ENCODE data around the gene RFX3.
"Not testable (repeated sequence)": the region's sequence is repeated elsewhere in the genome, so short reads cannot be mapped to it uniquely, and the experiment has no call there.

Gene RFX3

DNA sequence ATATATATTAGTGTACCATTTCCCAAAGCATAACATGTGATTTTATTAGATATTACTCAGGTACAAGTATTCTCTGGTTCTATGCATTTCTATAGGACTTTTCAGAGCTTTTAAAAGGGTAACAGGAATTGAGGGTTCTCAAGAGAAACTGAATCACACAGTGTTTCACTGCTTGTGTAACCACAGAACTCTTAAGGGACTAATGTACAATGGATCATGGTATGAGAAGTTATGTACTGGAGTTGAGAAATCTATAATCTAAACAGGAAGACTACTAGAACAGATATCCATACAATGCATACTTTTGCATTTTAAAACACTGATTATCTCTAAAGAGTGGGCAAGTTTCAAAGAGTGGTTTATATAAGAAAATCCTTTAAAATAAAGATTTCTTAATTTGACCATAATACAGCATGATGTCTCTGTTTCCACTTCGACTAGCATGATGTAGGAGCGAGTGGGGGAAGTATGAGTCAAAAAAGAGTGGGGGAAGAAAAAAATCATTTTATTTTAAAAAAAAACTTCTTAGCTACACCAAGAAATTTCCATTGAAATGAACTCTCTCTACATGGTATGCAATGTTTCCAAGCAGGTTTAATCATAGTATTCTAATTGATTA lies 183.5 kb downstream of the RFX3 start:
- DNase-seq: no peak

DNA sequence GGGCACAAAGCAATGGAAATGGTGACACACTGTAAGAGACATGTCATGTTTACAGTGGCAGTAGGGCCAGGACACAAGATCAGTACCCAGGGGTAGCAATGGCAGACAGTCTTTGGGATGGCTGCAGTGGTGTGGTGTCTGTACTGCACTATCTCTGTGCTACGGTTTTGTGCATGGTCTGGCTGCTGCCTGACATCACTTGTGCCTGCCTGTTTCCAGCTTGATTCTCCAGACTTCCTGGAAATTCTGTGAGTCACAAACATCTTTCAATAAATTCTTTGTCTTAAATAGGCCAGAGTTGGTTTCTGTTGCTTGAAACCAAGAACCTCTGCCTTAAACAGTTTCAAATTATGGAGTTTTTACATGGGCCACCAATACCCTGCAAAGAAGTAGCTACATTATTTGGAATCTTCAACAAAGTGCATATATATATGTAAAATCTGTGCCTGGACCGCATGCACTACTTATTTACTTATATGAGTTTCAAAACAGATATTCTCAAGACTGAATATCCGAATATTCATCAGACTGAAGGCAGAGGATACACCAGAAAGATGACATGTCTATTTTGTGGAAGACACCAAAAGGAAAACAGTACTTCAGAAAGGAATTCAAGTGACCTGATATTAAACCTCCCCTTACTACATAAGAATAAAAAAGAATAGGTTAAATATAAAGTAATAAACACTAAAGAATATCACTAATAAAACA lies 188.1 kb downstream of the RFX3 start:
- DNase-seq: no peak

GRCh38 chr9:3336951-3337350 lies 188.8 kb downstream of the RFX3 start:
- no peak for DNase-seq

DNA sequence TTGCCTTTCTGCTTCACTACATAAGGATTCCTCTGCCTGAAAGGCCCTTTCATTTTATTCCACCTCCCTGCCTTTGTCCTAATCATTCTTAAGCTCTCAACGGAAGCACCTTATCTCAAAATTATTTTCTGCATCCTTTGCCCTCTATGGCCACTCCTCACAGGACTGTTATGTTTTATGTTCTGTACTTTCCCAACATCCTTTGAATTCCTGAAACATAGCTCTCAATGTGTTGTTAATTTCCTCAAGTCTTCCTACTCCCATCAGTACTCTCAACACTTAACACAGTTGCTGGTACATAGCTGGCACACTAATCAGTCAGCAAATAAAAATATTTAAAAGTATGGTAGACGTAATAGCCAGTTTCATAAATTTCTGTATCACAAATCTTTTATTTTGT lies 193.0 kb downstream of the RFX3 start:
- no peak for DNase-seq

DNA sequence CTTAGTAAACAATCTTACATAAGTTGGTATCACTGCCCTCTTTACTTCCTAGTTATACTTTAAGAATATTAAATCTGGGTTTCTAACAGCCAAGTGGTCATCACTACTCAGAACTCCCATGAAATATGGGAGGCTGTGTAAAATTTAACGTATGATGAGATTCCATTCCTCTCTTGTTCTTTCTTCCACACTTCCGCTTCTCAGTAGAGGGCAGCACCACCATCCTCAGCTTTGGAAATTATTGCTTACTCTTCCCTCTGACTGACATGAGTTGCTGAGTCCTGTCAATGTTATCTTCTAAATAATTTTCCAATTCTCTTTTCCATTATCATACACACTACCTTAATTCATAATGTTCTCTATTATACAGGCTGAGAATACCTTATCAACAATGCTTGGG lies 194.0 kb downstream of the RFX3 start:
- peak; percentile 52 for DNase-seq

DNA sequence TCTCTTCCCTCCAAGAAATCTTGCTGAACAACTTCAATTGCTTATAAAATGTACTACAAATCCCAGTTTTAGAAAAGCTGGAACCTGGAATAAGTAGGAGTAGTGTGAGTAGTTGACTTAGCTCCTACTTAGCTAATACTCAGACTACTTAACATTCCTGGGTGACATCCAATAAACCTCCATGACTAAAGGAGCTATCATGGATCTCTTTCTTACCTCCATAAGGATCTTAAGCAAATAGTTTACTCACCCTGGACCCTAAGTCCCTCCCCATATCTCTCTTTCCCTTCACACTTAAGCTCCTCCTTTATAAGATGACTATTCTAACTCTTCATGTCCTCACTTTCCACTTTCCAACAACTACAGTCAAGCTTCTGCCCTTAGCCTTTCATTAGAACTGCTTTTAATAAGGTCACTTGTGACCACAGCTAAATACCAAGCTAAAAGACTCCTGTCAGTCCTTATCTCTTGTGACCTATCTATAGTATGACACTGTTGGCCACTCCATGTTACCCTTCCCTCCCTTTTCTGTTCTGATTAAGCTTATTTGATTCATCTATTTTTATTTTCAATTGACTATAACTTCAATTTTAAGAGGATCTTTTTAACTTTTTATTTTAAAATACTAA lies 194.9 kb downstream of the RFX3 start:
- no peak for DNase-seq

DNA sequence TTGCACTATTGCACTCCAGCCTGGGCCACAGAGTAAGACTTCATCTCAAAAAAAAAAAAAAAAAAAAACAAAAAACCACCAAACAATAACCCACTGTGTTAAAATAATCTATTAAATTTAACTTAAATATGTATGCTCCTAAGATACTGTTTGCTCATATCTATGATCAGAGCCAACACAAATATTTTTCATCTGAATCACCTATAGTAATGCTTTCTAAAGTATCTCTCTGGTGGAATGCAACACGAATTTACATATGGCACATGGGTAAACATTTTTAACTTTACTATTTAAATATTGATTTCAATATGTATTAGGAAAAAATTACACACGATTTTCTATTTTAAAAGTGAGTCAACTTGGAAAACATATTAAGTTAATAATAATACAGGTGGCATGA lies 196.4 kb downstream of the RFX3 start:
- no peak for DNase-seq

DNA sequence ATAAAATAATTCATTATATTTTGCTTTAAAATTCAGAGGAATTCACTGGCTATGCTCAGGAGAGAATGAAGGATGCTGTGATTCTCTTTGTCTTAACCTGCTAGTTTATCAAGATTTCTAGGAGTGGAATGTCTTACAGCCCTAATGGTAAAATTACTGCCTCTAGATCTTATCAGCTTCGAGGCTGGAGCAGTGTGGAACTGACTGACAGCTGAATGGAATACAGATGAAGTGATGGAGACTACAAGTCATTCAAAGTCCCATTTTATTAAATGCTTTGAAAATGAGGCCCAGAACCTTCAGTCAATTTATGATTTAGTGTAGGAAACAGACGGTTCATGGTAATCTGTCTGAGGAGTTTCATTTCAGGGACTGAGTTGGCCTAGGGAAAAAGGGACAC lies 202.1 kb downstream of the RFX3 start:
- no peak for DNase-seq

- no peak for DNase-seq
These were observed 204.6 kb downstream of the RFX3 start for GRCh38 chr9:3321186-3321585.

DNA sequence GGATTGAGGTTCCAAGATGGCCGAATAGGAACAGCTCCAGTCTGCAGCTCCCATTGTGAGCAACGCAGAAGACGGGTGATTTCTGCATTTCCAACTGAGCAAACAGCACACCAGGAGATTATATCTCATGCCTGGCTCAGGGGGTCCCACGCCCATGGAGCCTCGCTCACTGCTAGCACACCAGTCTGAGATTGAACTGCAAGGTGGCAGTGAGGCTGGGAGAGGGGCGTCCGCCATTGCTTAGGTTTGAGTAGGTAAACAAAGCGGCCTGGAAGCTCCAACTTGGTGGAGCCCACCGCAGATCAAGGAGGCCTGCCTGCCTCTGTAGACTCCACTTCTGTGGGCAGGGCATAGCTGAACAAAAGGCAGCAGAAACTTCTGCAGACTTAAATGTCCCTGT lies 213.2 kb downstream of the RFX3 start:
- DNase-seq: not testable (repeated sequence)

GRCh38 chr9:3308609-3309008 lies 217.2 kb downstream of the RFX3 start:
- DNase-seq: no peak

GRCh38 chr9:3304388-3304787 lies 221.4 kb downstream of the RFX3 start:
- DNase-seq: not testable (repeated sequence)

DNA sequence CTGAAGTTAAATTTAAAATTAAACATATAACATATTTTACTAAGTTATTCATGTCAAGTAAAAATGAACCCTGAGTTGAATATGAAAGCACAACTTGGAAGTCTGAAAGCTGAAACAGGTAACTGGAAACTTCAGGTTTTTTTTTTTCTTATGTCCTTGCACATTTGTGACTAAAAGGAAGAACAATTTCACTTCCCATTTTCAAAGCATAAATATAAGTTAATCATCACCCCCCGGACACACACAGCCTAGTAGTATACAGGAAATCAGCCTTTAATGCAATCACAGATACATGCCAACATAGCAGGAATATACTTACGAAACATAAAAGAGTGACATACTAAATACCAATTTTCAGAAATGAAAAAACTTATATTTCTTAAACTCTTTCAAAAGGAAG lies 225.9 kb downstream of the RFX3 start:
- no peak for DNase-seq

DNA sequence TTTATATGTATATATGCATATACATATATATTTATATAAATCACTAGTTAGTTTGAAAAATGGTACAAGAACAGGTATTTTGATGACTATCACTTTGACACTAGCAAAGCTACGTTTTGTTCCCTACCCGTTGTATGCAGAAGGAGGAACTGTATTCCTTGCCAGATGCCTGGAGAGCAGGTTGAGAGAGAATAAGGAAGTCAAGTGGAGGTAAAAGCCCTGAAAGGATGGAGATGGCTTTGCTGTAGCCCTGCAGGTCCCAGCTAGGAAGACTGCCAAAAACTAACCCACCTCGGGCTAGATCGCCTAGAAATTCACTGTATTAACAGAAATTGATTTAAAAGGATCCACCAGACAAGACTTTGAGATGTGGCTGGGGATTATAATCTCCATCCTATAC lies 229.3 kb downstream of the RFX3 start:
- no peak for DNase-seq

DNA sequence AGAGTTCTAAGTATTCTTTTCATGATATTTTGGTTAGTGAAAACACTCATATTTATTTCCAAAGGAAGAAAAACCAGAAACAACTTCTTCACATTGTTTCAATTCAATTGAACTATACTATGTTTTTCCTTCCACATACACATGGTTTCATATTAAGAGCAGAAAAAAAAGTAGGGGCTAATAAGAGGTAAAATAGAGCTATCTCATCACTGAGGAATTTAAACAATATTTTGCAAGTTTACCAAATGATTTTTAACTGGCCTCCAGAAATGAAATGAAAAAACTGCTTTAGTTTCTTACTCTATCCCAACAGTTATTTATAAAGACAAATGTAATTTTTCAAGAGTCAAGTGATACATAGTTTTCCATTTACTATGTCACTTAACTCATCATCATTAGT lies 233.5 kb downstream of the RFX3 start:
- DNase-seq: no peak

DNA sequence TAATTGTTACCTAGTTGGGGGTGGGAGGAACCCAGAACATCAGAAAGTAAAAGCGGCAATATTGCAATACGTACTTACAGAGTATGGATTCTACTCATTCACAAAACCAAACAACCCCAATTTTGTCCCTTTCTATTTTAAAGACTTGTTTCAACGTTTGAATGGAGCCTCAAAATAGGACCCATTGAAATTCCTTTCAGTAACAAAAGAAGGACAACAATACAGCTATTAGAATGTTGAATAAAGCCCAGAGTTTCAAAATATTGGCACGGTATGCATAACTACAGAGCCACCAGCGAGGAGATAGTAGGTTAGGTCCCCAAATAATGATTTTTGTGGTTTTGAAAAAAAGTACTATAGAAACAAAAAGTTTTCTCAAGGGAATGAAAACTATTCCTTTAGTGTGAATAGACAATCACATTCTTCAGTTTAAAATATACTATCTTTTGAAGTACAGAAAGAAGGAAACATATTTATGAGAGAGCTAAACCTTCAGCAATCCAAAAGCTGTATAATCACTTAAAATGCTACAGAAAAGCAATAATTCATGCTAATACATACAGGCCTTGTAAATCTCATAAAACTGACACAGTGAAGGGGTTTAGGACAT lies 235.5 kb downstream of the RFX3 start:
- no peak for DNase-seq

DNA sequence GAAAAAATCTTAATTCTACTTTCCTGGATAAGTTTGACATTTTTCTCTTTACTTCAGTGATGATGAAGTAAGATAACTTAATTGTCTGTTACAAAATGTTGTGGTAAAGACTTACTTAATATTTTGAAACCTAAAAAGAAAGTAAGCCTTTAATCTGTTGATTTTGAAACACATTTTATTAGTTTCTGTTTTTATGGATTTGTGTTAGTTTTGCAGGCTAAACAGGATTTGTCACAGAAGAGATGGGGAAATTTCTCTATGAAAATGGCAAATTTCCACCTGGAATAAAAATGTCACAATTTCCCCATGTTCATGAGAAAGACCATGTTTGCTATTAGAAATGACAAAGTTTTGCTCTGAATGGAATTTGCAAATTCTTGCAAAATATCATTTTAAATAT lies 237.1 kb downstream of the RFX3 start:
- no peak for DNase-seq

GRCh38 chr9:3285365-3286161 lies 240.2 kb downstream of the RFX3 start:
- DNase-seq: no peak

DNA sequence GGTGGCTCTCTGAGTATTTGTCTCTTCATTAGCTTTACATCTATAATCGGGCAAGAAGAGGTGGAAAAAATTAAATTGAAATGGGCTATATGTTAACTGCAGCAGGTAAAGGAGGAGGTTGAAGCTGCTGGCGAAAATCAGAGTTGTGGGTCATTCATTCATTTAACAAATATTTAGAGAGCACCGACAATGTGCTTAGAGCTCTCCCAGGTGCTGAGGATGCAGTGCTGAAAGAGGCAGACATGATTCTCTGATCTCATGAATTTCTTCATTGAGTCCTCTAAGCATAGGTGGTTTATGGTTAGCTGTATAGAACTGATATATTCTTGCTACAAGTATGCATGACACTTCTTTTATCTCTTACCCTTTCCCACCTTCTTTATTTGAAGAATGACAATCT lies 243.4 kb downstream of the RFX3 start:
- no peak for DNase-seq

DNA sequence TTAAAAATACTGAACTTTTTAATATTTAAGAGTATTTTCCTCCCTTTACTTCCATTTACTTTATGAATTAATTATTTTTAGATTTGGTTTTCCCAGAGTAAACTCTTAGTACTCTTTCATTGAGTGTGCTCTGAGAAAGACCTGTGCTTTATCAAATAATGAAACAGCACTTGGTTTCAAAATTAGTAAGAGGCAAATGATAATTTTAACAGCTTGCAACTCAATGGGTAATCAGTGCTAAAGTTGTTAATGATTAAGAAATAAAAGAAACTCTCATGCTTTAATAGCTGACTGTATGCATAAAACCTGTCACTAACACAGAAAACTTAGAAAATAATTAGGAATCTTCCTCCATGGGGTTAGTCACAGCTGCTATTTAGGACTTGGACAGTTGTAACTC lies 244.4 kb downstream of the RFX3 start:
- DNase-seq: no peak

DNA sequence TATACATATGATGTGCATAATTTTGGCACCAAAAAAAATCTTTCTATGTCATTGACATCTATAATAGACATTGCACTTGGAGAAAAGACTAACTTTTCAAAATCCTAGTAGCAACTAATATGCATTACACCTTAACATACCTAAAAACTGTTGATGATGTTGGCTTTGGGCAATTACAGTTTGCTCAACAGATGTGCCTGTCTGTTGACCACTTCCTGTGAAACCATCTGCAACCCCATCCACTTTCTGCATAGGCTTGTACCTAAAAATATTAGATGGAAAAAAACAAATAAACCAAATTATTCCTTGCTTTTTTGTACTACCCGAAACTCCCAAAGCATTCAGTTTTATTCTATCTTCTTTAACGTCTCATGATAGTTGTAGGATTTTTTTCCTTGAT lies 248.6 kb downstream of the RFX3 start:
- no peak for DNase-seq

DNA sequence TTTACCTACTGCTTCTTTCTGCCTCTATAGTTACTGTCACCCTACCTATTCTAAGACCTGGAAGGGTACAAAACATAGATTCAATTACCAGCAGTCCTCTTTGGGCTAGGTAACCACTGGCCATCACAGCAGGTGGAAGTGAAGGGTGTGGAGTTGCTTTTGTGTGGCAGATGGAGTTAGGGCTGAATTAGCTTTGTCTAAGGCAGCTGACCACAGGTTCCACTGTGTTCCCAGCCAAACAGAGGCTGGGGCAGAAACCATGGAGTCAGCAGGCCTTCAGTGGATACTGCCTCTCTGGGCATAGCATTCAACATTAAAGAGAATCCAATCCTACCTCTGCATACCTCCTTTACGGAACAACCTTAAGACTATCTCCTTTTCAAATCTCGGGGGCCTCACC lies 254.2 kb downstream of the RFX3 start:
- no peak for DNase-seq

GRCh38 chr9:3271157-3271556 lies 254.6 kb downstream of the RFX3 start:
- DNase-seq: no peak
